DMS153 (cell line): Measurements from ENCODE around the gene LENG9.
"Not testable (repeated sequence)": the region's sequence is repeated elsewhere in the genome, so short reads cannot be mapped to it uniquely, and the experiment has no call there.

ENCODE experiments used
- DNase-seq: peaks from one replicate; lab custom pipeline; 2025; lab: John Stamatoyannopoulos, UW

Gene LENG9

DNA sequence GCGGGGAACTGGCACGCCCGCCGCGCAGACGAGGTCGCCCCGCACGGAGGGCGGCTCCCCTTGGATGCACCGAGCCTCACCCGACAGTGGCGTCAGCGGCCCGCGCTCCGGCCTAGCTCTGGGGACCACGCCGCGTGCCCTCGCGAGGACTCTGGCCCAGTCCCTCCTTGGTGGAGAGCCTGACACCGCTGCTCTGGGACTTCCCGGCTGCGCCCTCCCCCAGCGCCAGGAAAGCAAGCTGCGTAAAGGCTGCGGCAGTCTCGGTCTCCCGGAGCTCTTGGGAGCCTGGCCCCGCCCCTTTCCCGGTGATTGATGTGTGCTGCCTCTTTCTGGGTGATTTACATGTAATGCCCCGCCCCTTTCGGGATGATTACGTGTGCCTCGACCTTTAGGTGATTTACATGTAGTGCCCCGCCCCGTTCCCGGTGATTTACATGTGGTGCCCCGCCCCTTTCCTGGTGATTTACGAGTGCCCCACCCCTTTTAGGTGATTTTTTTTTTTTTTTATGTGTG is at the start of gene LENG9:
LENG9 (minus strand) TSS at position 248 of the 513 bp plus-strand sequence. CDS start 252 bp downstream, outside the sequence.
- DNase-seq, result peak; percentile 100

DNA sequence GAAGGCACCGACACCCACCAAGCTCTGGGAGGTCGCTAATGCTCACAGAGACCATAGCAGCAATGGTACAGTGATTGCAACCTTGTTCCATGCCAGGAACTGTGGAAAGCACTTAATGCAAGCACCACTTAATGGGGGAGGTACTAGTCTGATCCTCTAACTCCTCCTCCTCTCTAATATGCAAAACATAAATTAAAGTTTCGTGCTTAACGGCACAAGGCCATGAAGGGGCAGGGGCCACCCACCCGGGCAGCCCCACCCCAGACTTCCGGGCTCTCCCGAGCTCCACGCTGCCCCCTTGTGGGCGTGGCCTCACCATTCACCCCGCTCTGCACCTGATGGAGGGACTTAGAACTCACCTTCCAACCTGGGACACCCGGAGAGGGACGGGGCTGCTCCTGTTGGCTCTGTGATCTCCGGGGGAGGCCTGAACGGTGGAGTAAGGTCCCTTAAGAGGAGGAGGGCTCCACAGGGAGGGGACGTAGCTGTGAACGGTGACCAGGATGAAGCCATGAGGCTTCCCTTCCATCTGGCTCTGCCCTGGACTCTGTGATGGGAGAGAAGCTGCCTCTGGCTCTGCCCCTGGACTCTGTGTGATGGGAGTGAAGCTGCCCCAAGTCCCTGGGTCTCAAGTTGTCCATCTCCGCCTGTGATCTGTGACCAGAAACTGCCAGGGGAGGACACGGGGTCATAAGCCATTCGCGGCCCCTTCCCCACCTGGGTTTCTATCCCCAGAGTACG is 45.8 kb upstream of the LENG9 start:
- DNase-seq, result not testable (repeated sequence)

DNA sequence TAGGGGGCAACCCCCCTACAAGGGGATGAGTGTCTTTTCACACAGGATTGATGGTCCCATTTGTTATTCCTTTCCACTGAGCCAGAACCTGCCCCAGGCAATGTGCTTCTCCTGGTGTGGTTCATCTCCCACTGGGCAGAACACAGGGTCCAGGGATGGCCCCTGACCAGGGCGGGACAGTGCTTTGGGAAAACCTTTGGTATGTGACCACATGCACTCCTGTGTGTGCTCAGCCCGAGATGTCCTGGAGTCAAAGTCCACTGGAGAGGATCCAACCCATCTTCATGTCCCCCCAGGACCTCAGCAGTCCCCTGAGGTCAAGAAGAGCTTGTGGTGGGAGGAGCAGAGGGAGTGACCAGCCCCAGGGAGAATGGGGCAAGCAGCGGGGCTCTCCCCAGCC is 44.9 kb upstream of the LENG9 start:
- not testable (repeated sequence) for DNase-seq

DNA sequence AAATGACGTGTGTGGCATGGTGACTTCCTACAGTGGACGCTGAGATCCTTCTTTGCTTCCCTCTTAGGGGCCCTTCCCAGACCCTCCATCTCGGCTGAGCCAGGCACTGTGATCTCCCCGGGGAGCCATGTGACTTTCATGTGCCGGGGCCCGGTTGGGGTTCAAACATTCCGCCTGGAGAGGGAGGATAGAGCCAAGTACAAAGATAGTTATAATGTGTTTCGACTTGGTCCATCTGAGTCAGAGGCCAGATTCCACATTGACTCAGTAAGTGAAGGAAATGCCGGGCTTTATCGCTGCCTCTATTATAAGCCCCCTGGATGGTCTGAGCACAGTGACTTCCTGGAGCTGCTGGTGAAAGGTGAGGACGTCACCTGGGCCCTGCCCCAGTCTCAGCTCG is 44.2 kb upstream of the LENG9 start:
- DNase-seq, result no peak

DNA sequence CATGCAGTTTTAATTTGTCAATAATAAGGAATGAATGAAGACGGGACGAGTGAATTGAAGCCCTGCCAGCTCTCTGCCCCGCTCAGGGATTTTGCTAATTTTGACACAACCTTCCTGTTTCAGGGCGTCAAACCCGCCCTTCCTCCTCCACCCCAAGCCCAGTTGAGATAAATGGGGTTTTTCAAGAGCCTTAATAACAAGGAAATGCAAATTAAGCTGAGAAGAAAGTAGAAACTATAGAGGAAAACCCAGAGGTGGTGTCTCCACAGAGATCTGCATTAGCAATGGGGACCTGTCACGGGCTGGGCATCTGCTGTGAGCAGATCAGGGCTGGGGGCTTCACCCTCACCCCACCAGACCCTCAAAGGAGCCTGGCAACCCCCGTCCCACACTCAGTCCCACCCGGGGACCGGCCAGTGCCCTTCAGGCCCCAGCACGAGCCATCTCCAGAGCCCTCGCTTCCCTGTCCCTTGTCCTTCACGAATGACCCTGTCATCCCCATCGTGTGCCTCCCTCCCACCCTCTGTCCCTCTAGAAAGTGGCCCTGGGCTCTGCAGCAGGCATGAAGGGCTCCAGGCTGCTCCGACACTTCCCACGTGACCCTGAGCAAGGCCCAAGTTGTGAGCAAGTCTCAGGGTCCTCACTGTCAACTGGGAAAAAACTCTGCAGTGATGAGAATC is 43.6 kb upstream of the LENG9 start:
- not testable (repeated sequence) for DNase-seq

DNA sequence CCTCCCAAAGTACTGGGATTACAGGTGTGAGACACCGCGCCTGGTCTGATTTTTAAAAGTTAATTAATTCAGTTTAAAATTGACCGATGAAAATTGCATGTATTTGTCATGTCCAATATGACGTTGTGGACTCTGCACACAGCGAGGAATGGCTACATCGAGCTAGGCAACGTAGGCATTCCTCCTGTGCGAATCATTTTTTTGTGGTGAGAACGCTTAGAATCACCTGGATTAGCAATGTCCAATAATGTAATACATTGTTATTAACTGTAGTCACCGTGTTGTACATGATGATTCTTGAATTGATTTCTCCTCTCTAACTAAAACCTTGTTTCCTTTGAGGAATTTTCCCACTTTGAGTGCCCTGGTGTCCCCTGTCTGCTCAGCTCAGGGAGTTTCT is 42.5 kb upstream of the LENG9 start:
- DNase-seq, result no peak

DNA sequence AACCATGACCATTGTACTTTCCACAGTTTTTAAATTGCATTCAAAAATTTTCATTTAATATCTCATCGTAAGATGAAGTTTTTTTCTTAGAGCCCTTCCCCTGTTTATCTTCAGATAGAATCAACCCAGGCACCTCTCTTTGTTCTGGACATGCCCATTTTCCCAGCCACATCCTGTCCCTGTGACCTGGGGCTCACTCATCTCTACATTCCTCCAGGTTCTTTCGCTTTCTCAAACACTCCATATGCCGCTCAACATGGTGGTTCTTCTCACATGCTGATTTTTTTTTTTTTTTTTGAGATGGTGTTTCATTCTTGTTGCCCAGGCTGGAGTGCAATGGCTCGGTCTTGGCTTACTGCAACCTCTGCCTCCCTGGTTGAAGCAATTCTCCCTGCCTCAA is 42.0 kb upstream of the LENG9 start:
- DNase-seq, result not testable (repeated sequence)

DNA sequence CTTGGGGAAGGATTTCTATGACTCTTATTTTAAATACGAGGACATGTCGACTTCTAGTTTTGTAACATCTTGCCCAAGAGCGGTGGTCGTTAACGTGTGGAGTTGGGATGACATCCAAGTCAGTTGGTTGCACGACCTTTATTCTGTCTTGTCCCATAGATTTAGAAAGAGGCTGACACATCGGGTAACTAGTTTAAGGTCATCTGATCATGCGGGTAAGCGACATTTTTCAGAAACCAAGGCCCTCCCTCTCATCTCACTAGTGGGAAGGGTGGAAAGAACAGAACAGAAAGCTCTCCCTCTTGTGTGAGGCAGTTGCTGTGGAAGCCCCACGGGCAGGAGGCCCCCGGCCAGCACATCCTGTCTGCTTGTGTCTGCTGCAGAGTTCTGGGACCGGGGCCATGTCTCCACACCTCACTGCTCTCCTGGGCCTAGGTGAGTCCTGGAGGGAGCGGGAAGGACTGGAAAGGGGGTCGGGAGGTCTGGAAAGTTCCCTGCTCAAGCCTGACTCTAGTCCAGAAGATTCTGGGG is 39.0 kb upstream of the LENG9 start, which contains the start of gene LAIR2:
LAIR2 (plus strand) TSS at position 314 of the 531 bp plus-strand sequence; CDS start at position 402, 88 bp downstream.
- DNase-seq, result no peak

DNA sequence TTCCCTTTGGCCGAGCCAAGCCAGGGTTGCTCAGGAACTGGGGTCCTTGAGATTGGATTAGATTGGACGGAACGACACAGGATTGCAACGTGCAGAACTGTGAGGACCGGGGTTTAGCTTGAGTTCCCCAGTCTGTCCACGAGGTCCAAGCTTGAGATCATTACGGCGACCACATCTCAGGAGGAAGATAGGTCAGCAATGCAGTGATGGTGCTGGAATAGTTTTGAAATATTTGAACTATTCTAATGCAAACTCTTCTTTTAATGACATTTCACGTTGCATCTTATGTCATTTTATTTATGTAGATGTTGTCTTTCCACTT is 34.8 kb upstream of the LENG9 start:
- not testable (repeated sequence) for DNase-seq

DNA sequence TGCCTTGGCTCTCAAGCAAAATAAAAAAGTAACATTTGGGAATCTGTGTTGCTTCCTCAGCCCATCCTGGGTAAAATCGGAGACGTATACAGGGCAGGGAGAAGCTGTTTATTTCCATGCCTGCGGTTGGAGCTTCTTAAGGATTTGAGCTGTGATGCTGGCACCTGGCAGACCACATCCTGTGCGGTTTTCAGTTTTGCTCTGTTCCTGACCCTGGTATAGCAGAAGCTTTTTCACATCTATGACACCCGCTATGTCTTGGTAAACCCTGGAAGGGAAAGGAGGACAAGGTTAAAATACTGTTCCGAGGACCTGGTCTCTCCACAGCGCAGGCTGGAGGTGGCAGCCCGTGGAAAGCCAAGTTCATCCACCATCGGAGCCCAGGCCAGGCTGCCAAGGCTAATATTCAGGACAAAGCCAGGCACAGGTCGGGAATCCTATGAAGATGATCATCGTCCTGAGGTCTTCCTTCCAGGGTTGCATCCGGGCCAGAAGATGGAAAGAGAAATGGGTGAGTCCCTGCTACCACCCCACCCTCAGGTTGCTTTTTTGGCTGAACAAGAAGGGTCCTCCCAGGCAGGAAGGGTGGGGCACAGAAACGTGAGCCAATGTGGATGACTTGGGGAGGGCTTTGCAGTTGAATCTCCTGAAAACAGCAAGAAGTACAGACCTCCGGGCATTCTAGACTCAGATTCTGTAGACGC is 34.3 kb upstream of the LENG9 start:
- not testable (repeated sequence) for DNase-seq

DNA sequence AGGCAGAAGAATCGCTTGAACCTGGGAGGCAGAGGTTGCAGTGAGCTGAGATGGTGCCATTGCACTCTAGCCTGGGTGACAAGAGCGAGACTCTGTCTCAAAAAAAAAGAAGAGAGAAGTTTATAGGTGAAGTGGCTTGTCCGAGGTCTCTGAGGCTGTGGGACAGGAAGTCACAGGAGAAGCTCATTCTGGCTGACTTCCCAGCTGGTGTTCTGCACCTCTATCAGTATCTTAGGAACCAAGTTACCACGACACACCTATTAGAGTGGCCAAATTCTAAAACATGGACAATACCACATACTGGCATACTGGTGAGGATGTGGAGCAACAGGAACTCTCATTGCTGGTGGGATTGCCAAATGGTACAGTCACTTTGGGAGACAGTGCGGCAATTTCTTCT is 31.7 kb upstream of the LENG9 start:
- not testable (repeated sequence) for DNase-seq

DNA sequence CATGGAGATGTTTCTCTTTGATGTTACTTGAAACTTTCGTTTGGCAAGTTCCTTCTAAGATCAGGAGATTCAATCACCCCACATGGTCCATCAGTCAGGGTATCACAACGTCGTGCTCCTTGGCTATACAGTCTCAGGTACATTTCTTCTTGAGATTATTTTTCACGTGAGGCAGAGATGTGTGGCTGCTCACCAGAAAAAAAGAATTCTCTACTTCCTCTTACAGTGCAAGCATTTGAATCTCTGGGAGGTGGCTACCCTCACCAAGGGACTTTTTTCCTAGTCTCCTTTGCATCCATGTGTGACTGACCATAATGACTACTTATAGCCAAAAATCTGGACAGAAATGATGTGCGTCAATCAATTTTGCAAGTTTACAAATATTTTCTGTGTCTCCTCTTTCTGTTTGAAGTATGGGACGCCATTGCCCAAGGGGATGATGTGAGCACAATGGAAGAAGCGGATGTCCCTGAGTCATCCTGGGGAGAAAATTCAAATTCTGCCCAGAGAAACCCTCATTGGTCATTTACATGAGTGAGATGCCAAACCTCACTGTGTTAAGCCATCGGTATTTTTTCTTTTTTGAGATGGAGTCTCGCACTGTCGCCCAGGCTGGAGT is 30.5 kb upstream of the LENG9 start:
- DNase-seq, result no peak

DNA sequence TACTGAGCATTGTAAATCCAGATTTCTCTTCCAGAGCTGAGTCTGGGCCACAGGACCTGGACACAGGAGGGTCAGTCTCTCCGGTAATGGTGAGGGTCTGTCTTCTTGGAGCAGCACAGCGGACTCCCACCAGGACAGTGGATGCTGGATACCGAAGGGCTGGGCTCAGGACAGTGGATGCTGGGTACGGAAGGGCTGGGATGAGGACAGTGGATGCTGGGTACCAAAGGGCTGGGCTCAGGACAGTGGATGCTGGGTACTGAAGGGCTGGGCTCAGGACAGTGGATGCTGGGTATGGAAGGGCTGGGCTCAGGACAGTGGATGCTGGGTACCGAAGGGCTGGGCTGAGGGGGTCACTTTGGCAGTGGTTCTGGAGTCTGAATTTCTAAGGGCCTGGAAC is 29.5 kb upstream of the LENG9 start:
- not testable (repeated sequence) for DNase-seq

DNA sequence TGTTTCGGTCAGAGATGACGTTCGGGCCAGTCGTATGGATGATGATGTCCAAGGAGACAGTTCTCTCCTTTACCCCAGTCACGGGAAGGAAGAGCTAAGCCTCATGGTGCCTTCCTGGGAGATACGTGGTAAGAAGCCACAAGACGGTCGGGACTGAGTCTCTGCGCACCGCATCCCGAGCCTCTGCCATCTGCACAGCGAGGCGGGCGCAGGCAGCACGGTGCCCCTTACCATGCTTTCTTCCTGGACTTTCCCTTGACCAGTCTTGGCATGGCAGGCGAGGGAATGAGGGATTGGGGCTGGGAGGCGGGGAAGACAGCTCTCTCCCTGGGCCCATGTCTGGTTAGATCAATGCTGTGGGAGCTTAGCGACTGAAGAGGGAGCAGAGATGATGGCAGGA is 29.0 kb upstream of the LENG9 start:
- DNase-seq, result no peak

DNA sequence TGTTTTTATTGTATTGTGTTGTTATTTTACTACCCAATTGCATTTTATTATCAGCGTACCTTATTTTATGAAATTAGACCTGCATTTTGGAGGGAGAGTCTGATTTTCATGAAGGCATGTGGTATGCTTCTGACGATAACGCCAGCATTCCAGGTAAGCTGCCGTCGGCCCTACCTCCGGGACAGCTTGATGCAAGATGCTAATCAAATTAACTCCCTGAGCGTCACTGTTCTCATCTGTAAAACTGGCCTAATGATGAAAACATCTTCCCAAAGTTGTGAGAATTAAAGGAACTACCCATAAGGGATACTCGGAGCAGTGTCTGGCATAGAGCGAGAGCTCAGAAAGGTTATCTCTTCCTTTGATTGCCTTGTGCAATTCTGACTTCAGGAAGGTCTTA is 26.2 kb upstream of the LENG9 start:
- no peak for DNase-seq

DNA sequence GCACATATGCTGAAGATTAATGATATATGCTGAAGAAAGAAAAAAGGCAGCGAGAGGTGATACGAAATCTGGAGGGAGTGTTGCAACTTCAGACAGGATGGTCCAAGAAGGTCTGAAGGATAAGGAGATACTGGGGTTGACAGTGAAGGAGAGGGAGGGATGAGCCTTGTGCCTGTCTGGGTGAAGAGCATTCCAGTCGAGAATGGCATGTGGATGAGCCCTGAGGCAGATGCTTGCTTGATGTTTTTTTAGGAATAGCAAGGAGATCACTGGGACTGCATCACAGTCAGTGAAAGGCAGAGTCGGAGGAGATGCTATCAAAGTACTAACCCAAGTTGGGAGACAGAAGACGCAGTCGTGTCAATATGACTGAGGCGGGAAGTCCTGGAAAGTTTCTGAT is 25.8 kb upstream of the LENG9 start:
- DNase-seq, result no peak

DNA sequence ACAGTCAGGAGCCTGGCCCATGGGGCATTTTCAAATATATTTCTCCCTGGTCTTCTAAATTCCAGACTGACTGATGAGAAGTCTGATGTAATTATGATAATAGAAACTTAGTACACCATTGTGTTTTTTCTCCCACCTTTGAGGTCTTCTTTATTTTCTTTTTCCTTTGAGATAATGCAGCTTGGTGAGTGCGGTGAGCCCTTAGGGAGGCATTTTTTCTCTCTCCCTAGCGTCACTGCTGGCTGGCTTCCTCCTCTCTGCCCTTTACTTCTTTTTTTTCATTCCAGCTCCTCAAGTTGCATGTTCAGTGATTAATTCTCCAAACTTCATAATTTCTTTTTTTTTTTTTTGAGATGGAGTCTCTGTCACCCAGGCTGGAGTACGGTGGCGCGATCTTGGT is 22.3 kb upstream of the LENG9 start:
- no peak for DNase-seq

DNA sequence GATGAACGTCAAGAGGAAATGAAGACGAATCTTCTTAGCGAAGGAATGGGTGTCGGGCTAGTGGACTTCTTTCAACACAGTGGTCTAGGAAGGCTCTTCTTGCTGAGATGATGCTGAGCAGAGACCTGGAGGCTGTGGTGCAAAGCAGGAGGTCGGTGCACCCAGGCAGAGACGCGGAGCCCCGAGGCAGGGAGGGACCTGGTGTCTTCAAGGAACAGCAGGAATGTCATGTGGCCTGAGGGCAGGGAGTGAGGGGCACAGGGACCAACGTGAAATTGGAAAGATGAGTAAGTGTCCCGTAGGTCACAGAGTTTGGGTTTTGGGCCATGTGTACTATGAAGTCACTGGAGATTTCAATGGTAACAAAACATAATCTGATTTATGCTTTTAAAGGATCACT is 20.9 kb upstream of the LENG9 start:
- no peak for DNase-seq

DNA sequence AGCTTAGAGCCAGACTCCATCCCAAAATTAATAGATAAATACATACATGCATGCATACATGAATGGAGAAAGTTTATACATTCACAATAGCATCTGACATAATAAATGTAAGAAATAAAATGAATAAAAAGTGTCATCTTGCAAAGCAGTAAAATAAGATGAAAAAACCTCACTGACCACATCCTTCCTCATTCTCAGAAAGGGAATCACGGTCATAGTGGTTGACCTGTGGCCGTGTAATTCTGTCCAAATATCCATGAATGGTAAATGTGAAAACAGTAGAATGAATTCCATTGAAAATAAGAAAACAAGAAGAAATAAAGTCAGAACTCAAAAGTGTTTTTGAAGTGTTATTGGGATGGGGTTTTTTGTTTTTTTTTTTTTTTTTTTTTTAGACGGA is 19.3 kb upstream of the LENG9 start:
- DNase-seq, result no peak

DNA sequence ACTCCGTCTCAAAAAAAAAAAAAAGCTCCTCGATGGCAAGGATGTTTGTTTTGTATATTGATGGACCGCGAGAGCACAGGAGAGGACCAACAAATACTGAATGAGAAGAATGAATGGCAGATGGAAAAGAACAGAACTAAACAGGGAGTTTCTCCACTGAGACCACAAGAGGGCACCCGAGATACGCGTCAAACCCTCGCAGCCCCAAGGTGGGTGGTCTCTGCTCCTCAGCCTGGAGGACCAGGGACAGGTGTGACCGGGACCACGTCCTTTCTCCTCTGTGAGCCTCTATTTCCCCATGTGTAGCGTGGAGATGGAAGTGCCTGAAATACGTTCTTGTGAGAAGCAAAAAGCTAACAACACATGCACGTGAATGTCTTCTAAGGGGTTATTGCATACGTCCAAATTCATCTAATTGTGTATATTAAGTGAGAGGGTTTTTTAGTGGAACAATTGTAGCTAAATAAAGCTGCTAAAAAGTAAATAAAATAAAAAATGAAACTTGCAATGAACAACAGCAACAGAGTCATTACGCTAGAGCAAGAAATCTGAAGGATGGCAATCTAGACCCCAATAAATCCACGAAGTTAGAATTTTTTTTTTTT is 17.9 kb upstream of the LENG9 start:
- DNase-seq, result peak; percentile 39

DNA sequence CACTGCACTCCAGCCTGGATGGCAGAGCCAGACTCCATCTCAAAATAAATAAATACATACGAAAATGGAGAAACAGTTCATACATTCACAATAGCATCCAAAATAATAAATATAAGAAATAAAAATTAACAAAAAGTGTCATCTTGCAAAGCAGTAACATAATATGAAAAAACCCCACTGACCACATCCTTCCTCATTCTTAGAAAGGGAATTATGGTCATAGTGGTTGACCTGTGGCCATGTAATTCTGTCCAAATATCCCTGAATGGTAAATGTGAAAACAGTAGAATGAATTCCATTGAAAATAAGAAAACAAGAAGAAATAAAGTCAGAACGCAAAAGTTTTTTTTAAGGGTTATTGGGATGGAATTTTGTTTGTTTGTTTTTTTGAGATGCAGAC is 16.5 kb upstream of the LENG9 start:
- DNase-seq, result no peak
